ENCODE measurements around the gene C3orf18.
A peak's percentile ranks its signal among the peaks of the same experiment; 100 is the strongest.

The C3orf18 gene

GRCh38 chr3:50531201-50531600 lies 36.3 kb downstream of the C3orf18 start:
- Histone ChIP-seq H3K36me3 (ENCODE audit: insufficient read depth, low read length) (no peaks in the 10 kb centered on the region), H3K4me3 (ENCODE audit: low read length) (no peak overlapping the region)
- 95% methylated on average over 4 of the region's 4 CpGs for WGBS

GRCh38 chr3:50530001-50530970 lies 37.3 kb downstream of the C3orf18 start:
- peak overlapping the region; percentile 28 for H3K4me3 ChIP-seq (ENCODE audit: low read length)
- peaks cover 22% of the 10 kb centered on the region for H3K27me3 ChIP-seq (ENCODE audit: insufficient read depth, low read length)
- H3K36me3 ChIP-seq (ENCODE audit: insufficient read depth, low read length) = no peaks in the 10 kb centered on the region
- no peaks in the 10 kb centered on the region for H3K9me3 ChIP-seq (ENCODE audit: insufficient read depth, low read depth, low read length)
- H3K4me1 ChIP-seq (ENCODE audit: insufficient read depth, low read length) = peaks cover 26% of the 10 kb centered on the region
- no peak overlapping the region for H3K9ac ChIP-seq (ENCODE audit: low read depth, low read length)
- H3K27ac ChIP-seq (ENCODE audit: low read depth, low read length) = no peak overlapping the region
- WGBS = 52% methylated on average over 48 of the region's 48 CpGs

More at GRCh38 chr3:50531201-50531600, 36.3 kb downstream of the C3orf18 start:
- Histone ChIP-seq H3K9me3 (ENCODE audit: insufficient read depth, low read depth, low read length) (no peaks in the 10 kb centered on the region), H3K4me1 (ENCODE audit: insufficient read depth, low read length) (peaks cover 19% of the 10 kb centered on the region), H3K9ac (ENCODE audit: low read depth, low read length) (no peak overlapping the region), H3K27me3 (ENCODE audit: insufficient read depth, low read length) (peaks cover 22% of the 10 kb centered on the region), H3K27ac (ENCODE audit: low read depth, low read length) (no peak overlapping the region)

GRCh38 chr3:50525987-50526386 lies 41.6 kb downstream of the C3orf18 start:
- H3K9ac ChIP-seq (ENCODE audit: low read depth, low read length) = no peak overlapping the region
- H3K27ac ChIP-seq (ENCODE audit: low read depth, low read length) = no peak overlapping the region
- H3K36me3 ChIP-seq (ENCODE audit: insufficient read depth, low read length) = no peaks in the 10 kb centered on the region
- H3K4me1 ChIP-seq (ENCODE audit: insufficient read depth, low read length) = peaks cover 35% of the 10 kb centered on the region
- H3K27me3 ChIP-seq (ENCODE audit: insufficient read depth, low read length) = peaks cover 13% of the 10 kb centered on the region
- no peak overlapping the region for H3K4me3 ChIP-seq (ENCODE audit: low read length)
- WGBS = 42% methylated on average over 6 of the region's 6 CpGs
- H3K9me3 ChIP-seq (ENCODE audit: insufficient read depth, low read depth, low read length) = no peaks in the 10 kb centered on the region

DNA sequence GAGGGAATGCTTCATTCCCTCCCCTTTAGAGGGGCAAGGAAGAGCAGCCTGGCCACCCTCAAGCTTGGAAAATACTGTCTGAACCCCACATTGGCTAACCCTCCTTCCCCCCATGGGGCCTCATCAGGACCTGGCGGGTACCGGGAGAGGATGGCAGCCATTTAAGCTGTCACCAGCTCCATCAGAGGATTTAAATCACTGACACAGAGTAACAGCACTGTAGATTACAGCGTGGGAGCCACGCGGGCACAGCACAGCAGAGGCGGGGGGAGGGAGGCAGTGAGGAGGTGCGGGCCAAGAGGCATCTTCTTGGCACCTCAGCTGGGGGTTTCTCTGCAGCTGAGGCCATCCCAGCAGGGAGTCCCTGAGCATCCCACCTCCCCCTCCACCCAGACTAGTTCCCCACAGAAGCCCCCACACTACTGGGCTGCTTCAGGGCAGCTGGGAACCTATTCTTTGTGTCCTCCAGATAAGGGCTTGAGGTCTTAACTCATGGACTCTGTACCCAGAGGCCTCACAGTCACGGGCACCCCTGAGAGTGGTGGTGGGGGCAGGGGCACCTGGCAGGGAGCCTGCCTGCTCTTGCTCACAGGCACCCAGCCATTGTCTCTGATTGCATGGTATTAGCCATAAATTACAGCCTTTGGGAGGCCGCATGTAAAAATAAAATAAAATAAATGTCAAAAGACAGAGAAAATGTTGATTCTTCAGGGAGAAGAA lies 42.2 kb downstream of the C3orf18 start:
- H3K9me3 ChIP-seq (ENCODE audit: insufficient read depth, low read depth, low read length) = no peaks in the 10 kb centered on the region
- no peaks in the 10 kb centered on the region for H3K36me3 ChIP-seq (ENCODE audit: insufficient read depth, low read length)
- peaks cover 36% of the 10 kb centered on the region for H3K4me1 ChIP-seq (ENCODE audit: insufficient read depth, low read length)
- 85% methylated on average over 9 of the region's 9 CpGs for WGBS
- no peak overlapping the region for H3K27ac ChIP-seq (ENCODE audit: low read depth, low read length)
- H3K27me3 ChIP-seq (ENCODE audit: insufficient read depth, low read length) = peaks cover 7% of the 10 kb centered on the region
- H3K4me3 ChIP-seq (ENCODE audit: low read length) = no peak overlapping the region
- no peak overlapping the region for H3K9ac ChIP-seq (ENCODE audit: low read depth, low read length)

- H3K9me3 ChIP-seq (ENCODE audit: insufficient read depth, low read depth, low read length) = no peaks in the 10 kb centered on the region
- H3K27me3 ChIP-seq (ENCODE audit: insufficient read depth, low read length) = peaks cover 2% of the 10 kb centered on the region
- H3K4me3 ChIP-seq (ENCODE audit: low read length) = no peak overlapping the region
- H3K4me1 ChIP-seq (ENCODE audit: insufficient read depth, low read length) = peaks cover 33% of the 10 kb centered on the region
- no peak overlapping the region for H3K27ac ChIP-seq (ENCODE audit: low read depth, low read length)
- H3K9ac ChIP-seq (ENCODE audit: low read depth, low read length) = no peak overlapping the region
- 97% methylated on average over 4 of the region's 5 CpGs for WGBS
- no peaks in the 10 kb centered on the region for H3K36me3 ChIP-seq (ENCODE audit: insufficient read depth, low read length)
Observed at GRCh38 chr3:50524746-50525145, 42.8 kb downstream of the C3orf18 start.

- H3K9me3 ChIP-seq (ENCODE audit: insufficient read depth, low read depth, low read length) = no peaks in the 10 kb centered on the region
- H3K4me3 ChIP-seq (ENCODE audit: low read length) = no peak overlapping the region
- no peaks in the 10 kb centered on the region for H3K36me3 ChIP-seq (ENCODE audit: insufficient read depth, low read length)
- no peaks in the 10 kb centered on the region; the same call in 1 of the 2 replicates for H3K27me3 ChIP-seq (ENCODE audit: insufficient read depth, low read length)
- H3K9ac ChIP-seq (ENCODE audit: low read depth, low read length) = no peak overlapping the region
- H3K4me1 ChIP-seq (ENCODE audit: insufficient read depth, low read length) = peaks cover 38% of the 10 kb centered on the region
- H3K27ac ChIP-seq (ENCODE audit: low read depth, low read length) = no peak overlapping the region
- WGBS = 64% methylated on average over 9 of the region's 9 CpGs
Observed at GRCh38 chr3:50523279-50523811, 44.2 kb downstream of the C3orf18 start.

DNA sequence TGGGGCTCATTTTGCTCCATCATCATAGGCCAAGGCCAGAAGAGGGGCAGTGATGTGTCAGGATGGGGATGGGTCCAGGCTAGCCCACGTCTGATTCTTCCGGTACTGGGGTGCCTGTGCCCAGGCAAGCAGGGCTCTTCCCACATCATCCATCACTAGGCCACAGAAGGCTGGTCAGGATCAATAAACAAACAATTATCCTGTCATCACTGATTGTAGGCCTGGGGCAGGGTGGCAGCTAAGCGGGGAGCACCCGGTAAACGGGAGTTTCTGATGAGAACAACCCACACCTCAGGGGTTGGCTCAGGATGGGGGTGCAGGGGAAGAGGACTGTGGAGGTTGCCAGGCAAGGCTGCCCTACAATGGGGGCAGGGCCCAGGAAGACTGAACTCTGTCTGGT lies 46.0 kb downstream of the C3orf18 start:
- Histone ChIP-seq H3K9me3 (ENCODE audit: insufficient read depth, low read depth, low read length) (no peaks in the 10 kb centered on the region), H3K27me3 (ENCODE audit: insufficient read depth, low read length) (no peaks in the 10 kb centered on the region; the same call in 1 of the 2 replicates), H3K4me3 (ENCODE audit: low read length) (no peak overlapping the region), H3K27ac (ENCODE audit: low read depth, low read length) (peak overlapping the region; percentile 93; the same call in 1 of the 2 replicates), H3K4me1 (ENCODE audit: insufficient read depth, low read length) (peaks cover 50% of the 10 kb centered on the region), H3K36me3 (ENCODE audit: insufficient read depth, low read length) (no peaks in the 10 kb centered on the region), H3K9ac (ENCODE audit: low read depth, low read length) (no peak overlapping the region)
- 93% methylated on average over 5 of the region's 5 CpGs for WGBS

GRCh38 chr3:50520849-50521248 lies 46.7 kb downstream of the C3orf18 start:
- no peak overlapping the region for H3K4me3 ChIP-seq (ENCODE audit: low read length)
- H3K9me3 ChIP-seq (ENCODE audit: insufficient read depth, low read depth, low read length) = no peaks in the 10 kb centered on the region
- H3K9ac ChIP-seq (ENCODE audit: low read depth, low read length) = peak overlapping the region; percentile 35; the same call in 1 of the 2 replicates
- no peaks in the 10 kb centered on the region for H3K36me3 ChIP-seq (ENCODE audit: insufficient read depth, low read length)
- H3K4me1 ChIP-seq (ENCODE audit: insufficient read depth, low read length) = peaks cover 56% of the 10 kb centered on the region
- 55% methylated on average over 3 of the region's 3 CpGs for WGBS
- peak overlapping the region; percentile 93; the same call in 1 of the 2 replicates for H3K27ac ChIP-seq (ENCODE audit: low read depth, low read length)
- no peaks in the 10 kb centered on the region; the same call in 1 of the 2 replicates for H3K27me3 ChIP-seq (ENCODE audit: insufficient read depth, low read length)

DNA sequence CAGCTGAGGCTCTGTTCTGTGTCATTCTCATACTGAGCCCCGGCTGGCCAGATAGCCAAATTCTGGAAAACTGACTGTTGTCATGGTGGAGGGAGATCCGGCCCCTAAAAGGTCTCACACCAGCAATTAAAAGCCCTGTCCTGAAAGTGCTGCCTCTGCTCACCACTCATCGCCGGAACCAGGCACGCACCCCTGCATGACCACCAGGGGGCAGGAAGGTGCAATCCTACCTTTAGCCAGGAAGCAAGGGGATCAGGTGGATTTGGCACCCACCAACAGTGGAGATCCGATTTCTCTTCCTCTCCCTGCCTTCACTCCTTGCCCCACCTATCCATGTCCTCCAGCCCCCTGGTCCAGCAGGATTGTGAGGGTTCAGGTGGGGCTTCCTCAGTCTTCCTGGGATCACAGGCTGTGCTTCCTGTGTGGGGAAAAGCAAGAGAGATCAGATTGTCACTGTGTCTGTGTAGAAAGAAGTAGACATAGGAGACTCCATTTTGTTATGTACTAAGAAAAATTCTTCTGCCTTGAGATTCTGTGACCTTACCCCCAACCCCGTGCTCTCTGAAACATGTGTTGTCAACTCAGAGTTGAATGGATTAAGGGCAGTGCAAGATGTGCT lies 48.0 kb downstream of the C3orf18 start:
- 16% methylated on average over 6 of the region's 7 CpGs for WGBS
- H3K9me3 ChIP-seq (ENCODE audit: insufficient read depth, low read depth, low read length) = no peaks in the 10 kb centered on the region
- H3K4me3 ChIP-seq (ENCODE audit: low read length) = no peak overlapping the region
- H3K27me3 ChIP-seq (ENCODE audit: insufficient read depth, low read length) = no peaks in the 10 kb centered on the region; the same call in 1 of the 2 replicates
- peaks cover 59% of the 10 kb centered on the region for H3K4me1 ChIP-seq (ENCODE audit: insufficient read depth, low read length)
- H3K9ac ChIP-seq (ENCODE audit: low read depth, low read length) = 0 out of 2 replicates have a peak overlapping the region, but pooled peaks have one; percentile 14
- no peaks in the 10 kb centered on the region for H3K36me3 ChIP-seq (ENCODE audit: insufficient read depth, low read length)
- H3K27ac ChIP-seq (ENCODE audit: low read depth, low read length) = peak overlapping the region; percentile 80; the same call in 1 of the 2 replicates

DNA sequence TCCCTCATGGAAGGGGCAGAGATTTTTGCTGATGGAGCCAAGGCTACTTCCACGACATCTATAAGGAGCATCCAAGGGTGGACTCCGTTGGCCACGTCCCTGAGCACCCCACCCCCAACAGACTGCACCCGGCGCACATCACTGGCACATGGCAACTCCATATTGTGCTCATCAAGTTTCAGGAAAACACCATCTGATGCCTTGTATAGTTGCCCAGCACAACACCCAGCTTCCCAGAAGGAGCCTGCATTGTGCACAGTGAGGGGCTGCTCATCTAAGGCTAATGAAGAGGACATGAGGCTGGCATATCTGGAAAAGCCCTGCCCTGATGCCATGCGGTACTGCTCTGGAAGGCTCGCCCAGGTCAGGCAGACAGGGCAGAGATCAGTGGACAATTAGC lies 49.1 kb downstream of the C3orf18 start:
- Histone ChIP-seq H3K27me3 (ENCODE audit: insufficient read depth, low read length) (no peaks in the 10 kb centered on the region), H3K9me3 (ENCODE audit: insufficient read depth, low read depth, low read length) (no peaks in the 10 kb centered on the region), H3K4me1 (ENCODE audit: insufficient read depth, low read length) (peaks cover 55% of the 10 kb centered on the region), H3K27ac (ENCODE audit: low read depth, low read length) (no peak overlapping the region), H3K9ac (ENCODE audit: low read depth, low read length) (no peak overlapping the region), H3K4me3 (ENCODE audit: low read length) (no peak overlapping the region), H3K36me3 (ENCODE audit: insufficient read depth, low read length) (no peaks in the 10 kb centered on the region)
- WGBS = 94% methylated on average over 7 of the region's 7 CpGs

All from HUES64 (cell line).